LNCaP clone FGC (cell line): Measurements from ENCODE around the gene RAB5B.
A peak's percentile ranks its signal among the peaks of the same experiment; 100 is the strongest.

Experiments used
- DNase-seq: peaks from one replicate; pipeline ENCODE4 v3.0.0-alpha.2; 2011; ENCODE audit warnings: low read depth
- H3K4me3 ChIP-seq: 2 replicates; pipeline ENCODE4 v1.5.1; 2011; ENCODE audit warnings: mild to moderate bottlenecking, low read depth, low read length, control low read depth
- TF ChIP-seq, protein P1 (sequence below): IDR thresholded peaks from 2 replicates; pipeline ENCODE4 v1.5.1; 2012; ENCODE audit warnings: mild to moderate bottlenecking; ENCODE audit not compliant: control insufficient read depth, insufficient read depth; ENCODE audit errors: extremely low read depth

RAB5B gene, protein sequence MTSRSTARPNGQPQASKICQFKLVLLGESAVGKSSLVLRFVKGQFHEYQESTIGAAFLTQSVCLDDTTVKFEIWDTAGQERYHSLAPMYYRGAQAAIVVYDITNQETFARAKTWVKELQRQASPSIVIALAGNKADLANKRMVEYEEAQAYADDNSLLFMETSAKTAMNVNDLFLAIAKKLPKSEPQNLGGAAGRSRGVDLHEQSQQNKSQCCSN

DNA sequence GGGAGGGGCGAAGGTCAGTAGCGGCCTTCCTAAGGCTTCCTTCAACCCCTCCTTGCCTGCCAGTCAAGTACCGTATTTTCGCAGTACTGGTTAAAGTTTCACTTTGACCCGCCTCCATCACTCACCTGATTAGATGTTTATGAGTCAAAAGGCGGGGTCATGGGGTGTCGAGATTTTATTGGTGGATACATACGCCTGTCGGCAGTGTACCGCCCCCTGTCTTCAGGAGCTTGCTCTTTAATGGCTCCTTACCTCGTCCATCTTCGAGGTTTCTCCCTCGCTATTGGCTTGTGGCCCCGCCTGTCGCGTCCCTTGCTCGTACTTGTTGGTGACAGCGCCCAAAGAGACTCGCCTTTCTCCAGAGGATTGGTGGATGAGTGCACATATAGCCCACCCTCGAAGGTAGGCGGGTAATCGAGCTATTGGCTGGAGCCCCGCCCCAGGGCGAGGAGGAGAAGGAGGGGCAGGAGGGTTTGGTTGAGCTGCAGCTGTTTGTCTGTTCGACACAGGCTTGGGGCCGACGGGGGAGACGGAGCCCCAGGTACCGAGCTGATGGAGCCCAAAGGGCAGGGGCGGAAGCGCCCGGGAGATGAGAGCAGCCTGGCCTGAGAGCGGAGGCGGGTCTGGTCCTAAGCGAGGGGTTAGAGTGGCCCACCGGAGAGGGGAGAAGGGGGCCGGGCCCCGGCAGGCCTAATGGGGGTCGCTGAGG is at the start of gene RAB5B:
Gene RAB5B (plus strand): TSS at position 480 of the 709 bp plus-strand sequence. CDS start 12,883 bp downstream, outside the sequence.
- TF ChIP-seq, protein P1, sequence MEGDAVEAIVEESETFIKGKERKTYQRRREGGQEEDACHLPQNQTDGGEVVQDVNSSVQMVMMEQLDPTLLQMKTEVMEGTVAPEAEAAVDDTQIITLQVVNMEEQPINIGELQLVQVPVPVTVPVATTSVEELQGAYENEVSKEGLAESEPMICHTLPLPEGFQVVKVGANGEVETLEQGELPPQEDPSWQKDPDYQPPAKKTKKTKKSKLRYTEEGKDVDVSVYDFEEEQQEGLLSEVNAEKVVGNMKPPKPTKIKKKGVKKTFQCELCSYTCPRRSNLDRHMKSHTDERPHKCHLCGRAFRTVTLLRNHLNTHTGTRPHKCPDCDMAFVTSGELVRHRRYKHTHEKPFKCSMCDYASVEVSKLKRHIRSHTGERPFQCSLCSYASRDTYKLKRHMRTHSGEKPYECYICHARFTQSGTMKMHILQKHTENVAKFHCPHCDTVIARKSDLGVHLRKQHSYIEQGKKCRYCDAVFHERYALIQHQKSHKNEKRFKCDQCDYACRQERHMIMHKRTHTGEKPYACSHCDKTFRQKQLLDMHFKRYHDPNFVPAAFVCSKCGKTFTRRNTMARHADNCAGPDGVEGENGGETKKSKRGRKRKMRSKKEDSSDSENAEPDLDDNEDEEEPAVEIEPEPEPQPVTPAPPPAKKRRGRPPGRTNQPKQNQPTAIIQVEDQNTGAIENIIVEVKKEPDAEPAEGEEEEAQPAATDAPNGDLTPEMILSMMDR = no peak
- DNase-seq = peak; percentile 100
- peak within 1 kb of the TSS; percentile 93 for H3K4me3 ChIP-seq

DNA sequence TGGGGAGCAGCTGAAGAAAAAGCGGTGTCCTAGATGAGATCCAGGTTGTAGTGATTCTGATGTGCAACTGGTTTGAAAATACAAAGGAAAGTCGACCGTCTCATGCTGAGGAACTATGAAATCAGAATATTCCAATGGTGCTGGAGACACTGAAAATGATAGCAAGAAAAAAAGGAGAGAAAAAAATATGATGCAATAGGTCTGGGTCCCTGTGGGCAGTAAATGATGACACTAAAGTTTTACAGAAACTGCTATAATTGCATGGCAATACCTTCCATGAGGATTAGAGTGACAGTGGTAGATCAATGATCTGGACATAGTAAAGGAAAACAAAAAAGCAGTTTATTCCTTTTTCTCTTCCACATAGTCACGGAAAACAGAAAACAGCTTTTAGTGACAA is 48.5 kb upstream of the RAB5B start:
- TF ChIP-seq, protein P1 = no peak

DNA sequence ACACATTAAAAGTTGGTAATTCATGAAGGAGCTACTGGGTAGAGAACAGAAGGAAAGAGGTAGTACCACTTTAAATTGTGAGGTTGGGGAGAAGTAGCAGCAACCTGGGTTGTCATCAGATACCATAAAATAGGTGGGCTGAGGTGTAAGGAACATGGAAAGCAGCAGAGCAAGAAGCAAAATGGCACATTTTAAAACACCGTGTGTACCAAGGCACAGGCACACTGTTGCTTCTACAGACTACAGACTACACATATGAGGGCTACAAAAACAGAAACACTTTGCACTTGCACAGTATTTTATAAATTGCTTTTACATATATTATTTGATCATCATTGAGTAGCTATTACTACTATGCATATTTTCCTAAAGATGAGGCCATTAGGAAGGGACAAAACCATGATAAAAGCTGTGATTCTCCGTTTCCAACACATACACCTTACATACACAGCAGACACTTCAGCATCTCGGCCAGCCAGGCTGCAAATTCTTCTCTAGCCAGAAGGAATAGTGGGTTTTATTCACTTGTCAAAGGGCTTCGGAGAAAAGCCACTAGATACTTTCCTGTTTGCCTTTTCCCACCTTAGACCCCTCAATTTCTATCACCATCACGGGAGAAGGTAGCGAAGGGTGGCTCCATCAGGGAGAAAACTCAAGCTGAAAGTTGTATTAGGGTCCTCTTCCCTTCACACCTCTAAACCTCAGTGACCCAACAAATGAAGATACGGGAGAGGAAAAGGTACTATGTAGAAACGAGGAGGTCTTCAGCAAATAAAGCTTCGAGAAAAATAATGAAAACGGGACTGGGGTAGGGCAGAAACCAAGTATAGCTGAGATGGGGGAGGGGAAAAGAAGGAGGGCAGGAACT is 47.8 kb upstream of the RAB5B start:
- H3K4me3 ChIP-seq = peak overlapping the region; percentile 99
- TF ChIP-seq, protein P1 = no peak
- DNase-seq = no peak

More for the DNA sequence above, 48.5 kb upstream of the RAB5B start:
- DNase-seq = no peak
- peak overlapping the region; percentile 99 for H3K4me3 ChIP-seq

DNA sequence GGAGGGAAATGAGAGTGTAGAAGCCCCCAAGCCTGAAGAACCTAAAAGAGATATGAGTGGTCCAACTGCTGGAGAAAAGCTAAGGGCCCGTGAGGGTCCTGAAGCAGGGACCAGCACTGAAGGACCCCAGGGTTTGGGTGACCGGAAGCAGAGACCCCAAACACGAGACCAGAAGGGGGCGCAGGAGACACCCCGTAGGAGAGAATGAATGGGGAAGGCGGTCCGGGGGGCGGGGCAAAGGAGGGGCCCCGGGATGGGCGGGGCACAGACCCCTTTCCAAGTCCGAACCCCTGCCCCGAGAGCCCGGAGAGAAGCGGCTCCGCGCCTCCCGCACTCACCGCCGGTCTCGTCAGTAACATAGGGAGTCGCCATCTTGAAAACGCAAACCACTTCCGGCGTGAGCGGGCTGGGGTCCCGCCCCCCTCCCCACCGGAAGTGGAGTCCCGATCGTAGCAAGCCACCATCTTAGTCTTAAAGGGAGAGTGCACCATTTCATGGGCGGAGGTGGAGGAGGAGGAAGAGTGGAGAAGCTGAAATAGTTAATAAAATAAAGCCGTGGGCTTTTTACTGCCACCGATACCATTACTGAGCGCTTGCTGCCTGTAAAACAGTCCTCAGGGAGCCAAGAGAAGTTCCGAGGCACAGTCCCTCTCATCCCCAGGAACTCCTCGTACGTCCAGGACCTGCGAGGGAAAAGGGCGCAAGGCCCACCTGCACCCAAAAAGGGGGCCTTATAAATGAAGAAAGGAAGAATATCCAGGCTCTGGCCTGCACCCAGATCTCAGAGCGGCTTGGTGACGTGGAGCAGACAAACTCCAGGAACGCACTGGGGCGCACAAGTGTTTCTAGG is 46.9 kb upstream of the RAB5B start:
- TF ChIP-seq, protein P1 = peak; percentile 61
- H3K4me3 ChIP-seq = peak overlapping the region; percentile 99
- DNase-seq = peak; percentile 80

DNA sequence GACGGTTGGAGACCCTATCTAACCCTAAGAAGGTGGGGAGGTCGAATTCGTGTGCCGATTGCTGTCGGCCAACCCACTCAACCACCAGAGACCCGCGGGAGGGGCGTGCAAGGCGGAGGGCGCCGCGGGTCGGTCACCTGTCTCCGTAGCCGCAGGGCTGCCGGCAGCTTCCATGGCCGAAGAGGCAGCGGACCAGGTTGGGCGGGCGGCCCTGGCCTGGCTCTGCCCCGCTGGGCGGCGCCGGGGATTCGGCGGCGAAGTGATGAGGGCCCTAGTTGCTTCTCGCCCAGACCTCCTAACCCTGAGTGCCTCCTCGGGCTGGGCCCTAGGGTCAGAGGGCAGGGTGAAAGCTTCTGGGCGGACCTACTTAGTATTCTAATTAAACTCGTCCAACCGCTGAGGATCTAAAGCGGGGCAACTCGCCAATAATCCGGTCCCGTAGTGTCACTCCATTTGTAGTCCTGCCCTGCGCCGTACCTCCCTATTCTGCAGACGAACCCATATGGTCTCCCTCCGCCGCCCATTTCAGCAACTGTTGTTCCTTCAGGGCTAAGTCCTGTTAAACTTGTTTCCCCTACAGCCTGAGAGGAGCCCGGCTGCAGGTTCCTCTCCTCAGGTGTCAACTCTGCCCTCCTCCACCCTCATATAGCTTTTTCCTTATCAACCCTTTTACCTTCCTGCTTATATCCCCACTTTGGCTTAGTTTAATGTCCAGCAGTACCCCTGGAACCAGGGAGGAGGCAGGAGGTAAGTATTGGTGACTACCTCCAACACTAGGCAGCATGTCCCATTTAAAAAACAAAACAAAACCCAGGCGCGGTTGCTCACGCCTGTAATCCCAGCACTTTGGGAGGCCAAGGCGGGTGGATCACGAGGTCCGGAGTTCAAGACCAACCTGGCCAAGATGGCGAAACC is 46.0 kb upstream of the RAB5B start, which contains the start of gene PYM1:
Gene PYM1 (minus strand): TSS at position 307 of the 915 bp plus-strand sequence. CDS start 133 bp downstream, at position 174.
- TF ChIP-seq, protein P1 = no peak
- DNase-seq = peak; percentile 98
- peak within 1 kb of the TSS; percentile 99 for H3K4me3 ChIP-seq
